ENCODE results near the gene TSPO2.

- TF ChIP-seq GABPA (IDR thresholded peaks at IDR 0.05; ENCODE audit: low read depth, low read length): no peak
- no peak for TF ChIP-seq GABPA (CRISPR knock-in tag; IDR thresholded peaks at IDR 0.05; ENCODE audit: low read depth)
- no peak for TF ChIP-seq ZNF256 (CRISPR knock-in tag; conservative IDR thresholded peaks at IDR 0.05)
- TF ChIP-seq IRF1 (CRISPR knock-in tag; IDR thresholded peaks at IDR 0.05; ENCODE audit: low read depth): no peak
- TF ChIP-seq SATB2 (CRISPR knock-in tag; IDR thresholded peaks at IDR 0.05): no peak
- no peak for TF ChIP-seq PLSCR1 (CRISPR knock-in tag; IDR thresholded peaks at IDR 0.05; ENCODE audit: borderline replicate concordance)
- no peak for TF ChIP-seq RFX3 (CRISPR knock-in tag; IDR thresholded peaks at IDR 0.05)
- no peak for TF ChIP-seq KDM1A (CRISPR knock-in tag; IDR thresholded peaks at IDR 0.05)
- no peak for TF ChIP-seq JUND (CRISPR knock-in tag; IDR thresholded peaks at IDR 0.05)
- no peak for TF ChIP-seq ZZZ3 (CRISPR knock-in tag; IDR thresholded peaks at IDR 0.05; ENCODE audit: borderline replicate concordance)
- no peak for TF ChIP-seq HCFC1 (IDR thresholded peaks at IDR 0.05; ENCODE audit: low read depth, low read length)
- TF ChIP-seq YY1 (IDR thresholded peaks at IDR 0.05; ENCODE audit: insufficient read depth, insufficient replicate concordance, low read depth, low read length): no peak
- no peak for TF ChIP-seq ATF3 (CRISPR knock-in tag; IDR thresholded peaks at IDR 0.05)
- no peak for TF ChIP-seq JUN (CRISPR knock-in tag; IDR thresholded peaks at IDR 0.05)
- TF ChIP-seq PTBP1 (IDR thresholded peaks at IDR 0.05; ENCODE audit: low read depth, low read length, poor library complexity, severe bottlenecking): no peak
Observed at GRCh38 chr6:41013466-41014153, 28.7 kb upstream of the TSPO2 start.

Data from HepG2 (cell line).